Measurements from ENCODE around the gene GSTA2.

- TF ChIP-seq CTCF (IDR thresholded peaks at IDR 0.05; ENCODE audit: insufficient read depth, low read length, poor library complexity, severe bottlenecking) (no peak), EZH2phosphoT487 (conservative IDR thresholded peaks at IDR 0.05; ENCODE audit: low read length) (no peak)
These were observed 45.4 kb upstream of the GSTA2 start for GRCh38 chr6:52808660-52809059.
